Measurements from ENCODE around the gene NRP2. TPM values are rescaled to one million over a fixed set of nuclear protein-coding genes. Genes with fewer than 3 reads are reported as not detected.

Gene NRP2
- total RNA-seq, 1 donor from 2014 or later, result 27.8 TPM

DNA sequence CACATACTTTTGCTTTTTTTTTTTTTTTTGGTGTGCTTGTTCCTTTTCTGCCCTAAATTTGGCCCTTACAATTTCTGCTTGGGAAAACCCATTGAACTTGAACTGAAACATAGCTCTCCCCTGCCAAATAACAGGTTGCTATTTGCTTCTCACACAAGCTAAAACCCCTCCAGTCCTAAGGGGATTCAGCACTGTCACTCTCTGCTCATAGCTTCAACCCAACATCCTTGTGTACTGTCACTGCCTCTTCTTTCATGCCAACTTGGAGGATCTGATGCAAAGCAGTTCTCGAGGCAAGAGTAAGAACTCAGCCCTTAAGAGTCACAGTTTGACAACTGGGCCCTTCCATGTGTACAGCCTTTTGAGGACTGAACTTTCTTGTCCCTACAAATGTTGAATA, 30.6 kb upstream of the NRP2 start:
- H3K27me3 ChIP-seq, result no peaks in the 10 kb centered on the region
- H2AFZ ChIP-seq (replicated peaks), result no peak overlapping the region
- H3K9ac ChIP-seq, result no peak overlapping the region
- Mint-ChIP-seq H3K4me1 (peaks cover 26% of the 10 kb centered on the region), H3K27ac (peak overlapping the region; percentile 25), H3K9me3 (peaks cover 3% of the 10 kb centered on the region), H3K27me3 (ENCODE audit: insufficient read depth, low read depth) (peaks cover 2% of the 10 kb centered on the region), H3K36me3 (no peaks in the 10 kb centered on the region), H3K4me3 (no peak overlapping the region)
- H4K20me1 ChIP-seq (ENCODE audit: low read depth), result no peaks in the 10 kb centered on the region
- H3F3A ChIP-seq (ENCODE audit: low read depth), result peaks cover 12% of the 10 kb centered on the region
- no peak overlapping the region for H3K4me3 ChIP-seq
- no peak for DNase-seq (ENCODE audit: low spot score)
- H3K27ac ChIP-seq, result no peak overlapping the region
- no peaks in the 10 kb centered on the region for H3K9me3 ChIP-seq (ENCODE audit: low read depth)
- no peaks in the 10 kb centered on the region for H3K36me3 ChIP-seq
- no peak for TF ChIP-seq EZH2 (IDR thresholded peaks at IDR 0.05)
- no peak for TF ChIP-seq EZH2phosphoT487 (IDR thresholded peaks at IDR 0.05)
- TF ChIP-seq, protein P1, sequence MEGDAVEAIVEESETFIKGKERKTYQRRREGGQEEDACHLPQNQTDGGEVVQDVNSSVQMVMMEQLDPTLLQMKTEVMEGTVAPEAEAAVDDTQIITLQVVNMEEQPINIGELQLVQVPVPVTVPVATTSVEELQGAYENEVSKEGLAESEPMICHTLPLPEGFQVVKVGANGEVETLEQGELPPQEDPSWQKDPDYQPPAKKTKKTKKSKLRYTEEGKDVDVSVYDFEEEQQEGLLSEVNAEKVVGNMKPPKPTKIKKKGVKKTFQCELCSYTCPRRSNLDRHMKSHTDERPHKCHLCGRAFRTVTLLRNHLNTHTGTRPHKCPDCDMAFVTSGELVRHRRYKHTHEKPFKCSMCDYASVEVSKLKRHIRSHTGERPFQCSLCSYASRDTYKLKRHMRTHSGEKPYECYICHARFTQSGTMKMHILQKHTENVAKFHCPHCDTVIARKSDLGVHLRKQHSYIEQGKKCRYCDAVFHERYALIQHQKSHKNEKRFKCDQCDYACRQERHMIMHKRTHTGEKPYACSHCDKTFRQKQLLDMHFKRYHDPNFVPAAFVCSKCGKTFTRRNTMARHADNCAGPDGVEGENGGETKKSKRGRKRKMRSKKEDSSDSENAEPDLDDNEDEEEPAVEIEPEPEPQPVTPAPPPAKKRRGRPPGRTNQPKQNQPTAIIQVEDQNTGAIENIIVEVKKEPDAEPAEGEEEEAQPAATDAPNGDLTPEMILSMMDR (IDR thresholded peaks at IDR 0.05), result no peak
- H3K4me1 ChIP-seq, result peaks cover 27% of the 10 kb centered on the region
- H3K79me2 ChIP-seq (ENCODE audit: low read depth), result no peaks in the 10 kb centered on the region
- H3K4me2 ChIP-seq, result no peak overlapping the region

DNA sequence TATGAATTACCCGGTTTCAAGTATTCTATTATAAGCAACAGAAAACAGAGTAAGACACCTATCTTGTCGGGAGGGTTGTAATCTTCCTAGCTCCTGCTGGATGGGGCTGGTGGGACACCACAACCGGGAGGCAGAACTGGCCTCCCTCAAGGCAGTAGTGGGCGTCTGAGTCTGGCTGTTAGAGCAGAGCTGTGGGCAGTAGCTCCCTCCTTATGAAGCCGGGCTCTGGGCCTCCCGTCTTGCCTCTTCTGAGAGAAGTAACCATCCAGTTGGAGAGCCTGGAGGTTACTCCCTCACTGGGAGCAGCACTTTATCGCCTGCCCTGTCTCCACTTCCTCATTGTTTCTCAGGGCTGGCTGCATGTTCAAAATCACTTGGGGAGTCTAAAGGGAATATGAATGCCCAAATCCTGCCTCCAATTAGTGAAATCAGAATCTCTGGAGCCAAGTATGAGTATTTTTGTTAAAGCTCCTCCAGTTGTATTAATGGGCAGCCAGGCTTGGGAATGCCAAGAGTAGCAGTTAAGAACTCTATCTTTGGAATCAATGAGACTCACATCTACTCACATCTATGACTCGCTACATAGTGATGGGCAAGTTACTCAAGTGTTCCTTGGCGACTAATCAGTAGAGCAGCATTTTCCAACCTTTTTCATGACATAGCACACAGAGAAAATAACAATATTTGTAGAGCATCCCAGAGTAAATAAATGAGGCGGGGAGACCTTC, 27.3 kb upstream of the NRP2 start:
- Mint-ChIP-seq H3K4me1 (peaks cover 20% of the 10 kb centered on the region), H3K9me3 (peaks cover 3% of the 10 kb centered on the region), H3K36me3 (no peaks in the 10 kb centered on the region), H3K4me3 (no peak overlapping the region), H3K27me3 (ENCODE audit: insufficient read depth, low read depth) (peaks cover 2% of the 10 kb centered on the region), H3K27ac (no peak overlapping the region)
- Histone ChIP-seq H3K4me3 (no peak overlapping the region), H3K36me3 (no peaks in the 10 kb centered on the region), H3K4me2 (no peak overlapping the region), H3K27me3 (no peaks in the 10 kb centered on the region), H2AFZ (replicated peaks) (no peak overlapping the region), H3K4me1 (peaks cover 20% of the 10 kb centered on the region), H3K9me3 (ENCODE audit: low read depth) (no peaks in the 10 kb centered on the region), H3K27ac (no peak overlapping the region), H3K79me2 (ENCODE audit: low read depth) (no peaks in the 10 kb centered on the region), H3K9ac (no peak overlapping the region), H3F3A (ENCODE audit: low read depth) (peaks cover 11% of the 10 kb centered on the region), H4K20me1 (ENCODE audit: low read depth) (no peaks in the 10 kb centered on the region)
- DNase-seq (ENCODE audit: low spot score), result no peak
- TF ChIP-seq EZH2phosphoT487 (IDR thresholded peaks at IDR 0.05), result no peak
- no peak for TF ChIP-seq EZH2 (IDR thresholded peaks at IDR 0.05)
- TF ChIP-seq, protein P1 (IDR thresholded peaks at IDR 0.05), result no peak

DNA sequence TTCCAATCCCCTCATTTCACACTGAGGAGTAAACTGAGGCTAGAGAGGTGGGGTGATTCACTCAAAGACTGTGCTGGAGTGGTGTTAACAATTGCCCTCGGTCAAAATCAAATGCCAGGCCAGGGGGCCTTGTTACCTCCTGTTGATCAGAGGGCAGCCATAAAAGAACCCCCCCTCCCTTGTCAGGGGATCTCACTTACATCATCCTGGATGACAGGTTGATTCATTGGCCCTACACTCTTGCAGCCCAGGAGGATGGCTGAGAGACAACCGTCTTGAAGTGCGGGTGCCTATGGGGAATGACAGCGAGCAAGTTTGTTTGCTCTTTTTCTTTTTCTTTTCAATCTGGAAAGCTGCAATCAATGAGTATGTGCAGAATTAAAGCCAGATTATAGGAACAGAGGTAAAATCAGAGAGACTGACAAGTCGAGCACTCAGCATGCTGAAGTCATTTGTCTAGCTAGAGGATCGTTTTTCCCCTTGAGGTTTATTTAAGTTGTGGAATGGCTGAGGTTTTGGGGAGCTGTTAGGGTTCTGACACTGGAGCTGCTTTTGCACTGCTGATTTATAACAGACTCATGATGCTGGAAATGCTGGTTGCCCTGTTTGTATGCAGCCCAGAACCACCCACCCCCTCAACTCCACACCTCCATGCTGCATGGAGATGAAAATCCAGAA, 26.4 kb upstream of the NRP2 start:
- Histone ChIP-seq H3K9me3 (ENCODE audit: low read depth) (no peaks in the 10 kb centered on the region), H4K20me1 (ENCODE audit: low read depth) (no peaks in the 10 kb centered on the region), H3K27me3 (no peaks in the 10 kb centered on the region), H3K27ac (no peak overlapping the region), H3K9ac (no peak overlapping the region), H3K4me2 (no peak overlapping the region), H2AFZ (replicated peaks) (no peak overlapping the region), H3K4me1 (peaks cover 12% of the 10 kb centered on the region), H3K79me2 (ENCODE audit: low read depth) (no peaks in the 10 kb centered on the region), H3F3A (ENCODE audit: low read depth) (peaks cover 2% of the 10 kb centered on the region), H3K4me3 (no peak overlapping the region), H3K36me3 (no peaks in the 10 kb centered on the region)
- H3K36me3 Mint-ChIP-seq, result no peaks in the 10 kb centered on the region
- H3K27ac Mint-ChIP-seq, result no peak overlapping the region
- no peak overlapping the region for H3K4me3 Mint-ChIP-seq
- peaks cover 4% of the 10 kb centered on the region for H3K27me3 Mint-ChIP-seq (ENCODE audit: insufficient read depth, low read depth)
- TF ChIP-seq, protein P1 (IDR thresholded peaks at IDR 0.05), result no peak
- TF ChIP-seq EZH2 (IDR thresholded peaks at IDR 0.05), result no peak
- TF ChIP-seq EZH2phosphoT487 (IDR thresholded peaks at IDR 0.05), result no peak
- peaks cover 20% of the 10 kb centered on the region for H3K4me1 Mint-ChIP-seq
- no peak for DNase-seq (ENCODE audit: low spot score)
- peaks cover 3% of the 10 kb centered on the region for H3K9me3 Mint-ChIP-seq
